GM04504 (cell line): ENCODE results near the gene SRRM2.

Experiments
- DNase-seq: peaks from one replicate; pipeline ENCODE4 v3.0.0-alpha.2; 2012; ENCODE audit warnings: low read depth

Gene SRRM2

GRCh38 chr16:2798723-2799204, 46.3 kb downstream of the SRRM2 start:
- no peak for DNase-seq

GRCh38 chr16:2799205-2799858, 46.9 kb downstream of the SRRM2 start:
- no peak for DNase-seq

GRCh38 chr16:2799859-2800226, 47.4 kb downstream of the SRRM2 start:
- no peak for DNase-seq

- DNase-seq: no peak
These were observed 51.2 kb downstream of the SRRM2 start for GRCh38 chr16:2803545-2804195.

- DNase-seq: no peak
These were observed 52.3 kb downstream of the SRRM2 start for GRCh38 chr16:2804728-2805127.

- DNase-seq: no peak
These were observed 53.8 kb downstream of the SRRM2 start for GRCh38 chr16:2806286-2806685.

- DNase-seq: no peak
These were observed 55.7 kb downstream of the SRRM2 start for GRCh38 chr16:2808181-2808580.

- no peak for DNase-seq
These were observed 56.8 kb downstream of the SRRM2 start for GRCh38 chr16:2809149-2809760.

GRCh38 chr16:2810651-2811050, 58.2 kb downstream of the SRRM2 start:
- DNase-seq: no peak

- no peak for DNase-seq
These were observed 59.4 kb downstream of the SRRM2 start for GRCh38 chr16:2811703-2812471.

- DNase-seq: no peak
These were observed 61.4 kb downstream of the SRRM2 start for GRCh38 chr16:2813771-2814221.

- no peak for DNase-seq
These were observed 62.3 kb downstream of the SRRM2 start for GRCh38 chr16:2814551-2815298.

- no peak for DNase-seq
These were observed 62.9 kb downstream of the SRRM2 start for GRCh38 chr16:2815299-2815771.

GRCh38 chr16:2816751-2817339, 64.4 kb downstream of the SRRM2 start, which contains the start of gene PRSS21:
Gene PRSS21, plus strand, starts transcription at chr16:2817237. Its CDS starts 32 bp downstream, at chr16:2817269.
- no peak for DNase-seq

- no peak for DNase-seq
These were observed 65.2 kb downstream of the SRRM2 start for GRCh38 chr16:2817340-2818271.

- DNase-seq: no peak
These were observed 65.9 kb downstream of the SRRM2 start for GRCh38 chr16:2818272-2818876.

GRCh38 chr16:2819179-2819938, 66.9 kb downstream of the SRRM2 start:
- DNase-seq: no peak

GRCh38 chr16:2819939-2820835, 67.7 kb downstream of the SRRM2 start:
- no peak for DNase-seq
